ENCODE data around the gene C16orf78.

The C16orf78 gene

GRCh38 chr16:49395021-49395420 is 21.4 kb downstream of the C16orf78 start:
- H3K4me3 ChIP-seq (ENCODE audit: low read depth, low read length) = no peak overlapping the region
- peaks cover 46% of the 10 kb centered on the region for H3K27me3 ChIP-seq (ENCODE audit: insufficient read depth, low read length)
- no peaks in the 10 kb centered on the region for H3K4me1 ChIP-seq (ENCODE audit: control insufficient read depth, insufficient read depth, low read length, unreplicated experiment)
- H3K79me2 ChIP-seq (ENCODE audit: control insufficient read depth, insufficient read depth, low read length, unreplicated experiment) = no peaks in the 10 kb centered on the region
- no peak overlapping the region for H3K27ac ChIP-seq (ENCODE audit: low read depth, low read length)
- no peaks in the 10 kb centered on the region for H3K36me3 ChIP-seq (ENCODE audit: insufficient read depth, low read length)
- no peak overlapping the region for H2AFZ ChIP-seq (ENCODE audit: low read length, unreplicated experiment)

- Histone ChIP-seq H3K27ac (ENCODE audit: low read depth, low read length) (no peak overlapping the region), H3K4me3 (ENCODE audit: low read depth, low read length) (no peak overlapping the region), H3K27me3 (ENCODE audit: insufficient read depth, low read length) (peaks cover 45% of the 10 kb centered on the region), H2AFZ (ENCODE audit: low read length, unreplicated experiment) (no peak overlapping the region), H3K4me1 (ENCODE audit: control insufficient read depth, insufficient read depth, low read length, unreplicated experiment) (no peaks in the 10 kb centered on the region), H3K36me3 (ENCODE audit: insufficient read depth, low read length) (no peaks in the 10 kb centered on the region), H3K79me2 (ENCODE audit: control insufficient read depth, insufficient read depth, low read length, unreplicated experiment) (no peaks in the 10 kb centered on the region)
These were observed 22.7 kb downstream of the C16orf78 start for GRCh38 chr16:49396206-49396720.

GRCh38 chr16:49398761-49399160 is 25.2 kb downstream of the C16orf78 start:
- no peak overlapping the region for H2AFZ ChIP-seq (ENCODE audit: low read length, unreplicated experiment)
- no peaks in the 10 kb centered on the region for H3K79me2 ChIP-seq (ENCODE audit: control insufficient read depth, insufficient read depth, low read length, unreplicated experiment)
- H3K4me1 ChIP-seq (ENCODE audit: control insufficient read depth, insufficient read depth, low read length, unreplicated experiment) = no peaks in the 10 kb centered on the region
- peaks cover 34% of the 10 kb centered on the region for H3K27me3 ChIP-seq (ENCODE audit: insufficient read depth, low read length)
- no peak overlapping the region for H3K4me3 ChIP-seq (ENCODE audit: low read depth, low read length)
- H3K27ac ChIP-seq (ENCODE audit: low read depth, low read length) = no peak overlapping the region
- no peaks in the 10 kb centered on the region for H3K36me3 ChIP-seq (ENCODE audit: insufficient read depth, low read length)

GRCh38 chr16:49399594-49400364 is 26.2 kb downstream of the C16orf78 start:
- H3K4me3 ChIP-seq (ENCODE audit: low read depth, low read length) = no peak overlapping the region
- no peak overlapping the region for H2AFZ ChIP-seq (ENCODE audit: low read length, unreplicated experiment)
- no peak overlapping the region for H3K27ac ChIP-seq (ENCODE audit: low read depth, low read length)
- H3K4me1 ChIP-seq (ENCODE audit: control insufficient read depth, insufficient read depth, low read length, unreplicated experiment) = no peaks in the 10 kb centered on the region
- peaks cover 33% of the 10 kb centered on the region for H3K27me3 ChIP-seq (ENCODE audit: insufficient read depth, low read length)
- H3K79me2 ChIP-seq (ENCODE audit: control insufficient read depth, insufficient read depth, low read length, unreplicated experiment) = no peaks in the 10 kb centered on the region
- H3K36me3 ChIP-seq (ENCODE audit: insufficient read depth, low read length) = no peaks in the 10 kb centered on the region

GRCh38 chr16:49400611-49401010 is 27.0 kb downstream of the C16orf78 start:
- H3K79me2 ChIP-seq (ENCODE audit: control insufficient read depth, insufficient read depth, low read length, unreplicated experiment) = no peaks in the 10 kb centered on the region
- no peak overlapping the region for H3K27ac ChIP-seq (ENCODE audit: low read depth, low read length)
- peaks cover 27% of the 10 kb centered on the region for H3K27me3 ChIP-seq (ENCODE audit: insufficient read depth, low read length)
- no peak overlapping the region for H3K4me3 ChIP-seq (ENCODE audit: low read depth, low read length)
- no peak overlapping the region for H2AFZ ChIP-seq (ENCODE audit: low read length, unreplicated experiment)
- H3K36me3 ChIP-seq (ENCODE audit: insufficient read depth, low read length) = no peaks in the 10 kb centered on the region
- no peaks in the 10 kb centered on the region for H3K4me1 ChIP-seq (ENCODE audit: control insufficient read depth, insufficient read depth, low read length, unreplicated experiment)

GRCh38 chr16:49405123-49405522 is 31.5 kb downstream of the C16orf78 start:
- Histone ChIP-seq H2AFZ (ENCODE audit: low read length, unreplicated experiment) (no peak overlapping the region), H3K4me3 (ENCODE audit: low read depth, low read length) (no peak overlapping the region), H3K79me2 (ENCODE audit: control insufficient read depth, insufficient read depth, low read length, unreplicated experiment) (no peaks in the 10 kb centered on the region), H3K27ac (ENCODE audit: low read depth, low read length) (no peak overlapping the region), H3K36me3 (ENCODE audit: insufficient read depth, low read length) (no peaks in the 10 kb centered on the region), H3K4me1 (ENCODE audit: control insufficient read depth, insufficient read depth, low read length, unreplicated experiment) (no peaks in the 10 kb centered on the region), H3K27me3 (ENCODE audit: insufficient read depth, low read length) (peaks cover 13% of the 10 kb centered on the region; the same call in 1 of the 2 replicates)

- H3K79me2 ChIP-seq (ENCODE audit: control insufficient read depth, insufficient read depth, low read length, unreplicated experiment) = no peaks in the 10 kb centered on the region
- no peak overlapping the region for H2AFZ ChIP-seq (ENCODE audit: low read length, unreplicated experiment)
- peaks cover 10% of the 10 kb centered on the region; the same call in 1 of the 2 replicates for H3K27me3 ChIP-seq (ENCODE audit: insufficient read depth, low read length)
- H3K36me3 ChIP-seq (ENCODE audit: insufficient read depth, low read length) = no peaks in the 10 kb centered on the region
- H3K4me3 ChIP-seq (ENCODE audit: low read depth, low read length) = no peak overlapping the region
- no peak overlapping the region for H3K27ac ChIP-seq (ENCODE audit: low read depth, low read length)
- H3K4me1 ChIP-seq (ENCODE audit: control insufficient read depth, insufficient read depth, low read length, unreplicated experiment) = no peaks in the 10 kb centered on the region
These were observed 31.9 kb downstream of the C16orf78 start for GRCh38 chr16:49405530-49405929.

GRCh38 chr16:49407873-49408550 is 34.4 kb downstream of the C16orf78 start:
- Histone ChIP-seq H3K27ac (ENCODE audit: low read depth, low read length) (no peak overlapping the region), H2AFZ (ENCODE audit: low read length, unreplicated experiment) (peak overlapping the region; percentile 37), H3K36me3 (ENCODE audit: insufficient read depth, low read length) (no peaks in the 10 kb centered on the region)

GRCh38 chr16:49409121-49409520 is 35.5 kb downstream of the C16orf78 start:
- Histone ChIP-seq H3K27ac (ENCODE audit: low read depth, low read length) (no peak overlapping the region), H3K79me2 (ENCODE audit: control insufficient read depth, insufficient read depth, low read length, unreplicated experiment) (no peaks in the 10 kb centered on the region), H2AFZ (ENCODE audit: low read length, unreplicated experiment) (no peak overlapping the region), H3K36me3 (ENCODE audit: insufficient read depth, low read length) (no peaks in the 10 kb centered on the region), H3K27me3 (ENCODE audit: insufficient read depth, low read length) (0 out of 2 replicates have a peak, but pooled peaks cover 7% of the 10 kb centered on the region), H3K4me3 (ENCODE audit: low read depth, low read length) (no peak overlapping the region), H3K4me1 (ENCODE audit: control insufficient read depth, insufficient read depth, low read length, unreplicated experiment) (no peaks in the 10 kb centered on the region)

More at GRCh38 chr16:49407873-49408550, 34.4 kb downstream of the C16orf78 start:
- Histone ChIP-seq H3K4me1 (ENCODE audit: control insufficient read depth, insufficient read depth, low read length, unreplicated experiment) (no peaks in the 10 kb centered on the region), H3K79me2 (ENCODE audit: control insufficient read depth, insufficient read depth, low read length, unreplicated experiment) (no peaks in the 10 kb centered on the region), H3K27me3 (ENCODE audit: insufficient read depth, low read length) (0 out of 2 replicates have a peak, but pooled peaks cover 7% of the 10 kb centered on the region), H3K4me3 (ENCODE audit: low read depth, low read length) (no peak overlapping the region)

- no peaks in the 10 kb centered on the region for H3K4me1 ChIP-seq (ENCODE audit: control insufficient read depth, insufficient read depth, low read length, unreplicated experiment)
- no peaks in the 10 kb centered on the region for H3K79me2 ChIP-seq (ENCODE audit: control insufficient read depth, insufficient read depth, low read length, unreplicated experiment)
- 0 out of 2 replicates have a peak, but pooled peaks cover 10% of the 10 kb centered on the region for H3K27me3 ChIP-seq (ENCODE audit: insufficient read depth, low read length)
- no peak overlapping the region for H2AFZ ChIP-seq (ENCODE audit: low read length, unreplicated experiment)
- no peak overlapping the region for H3K27ac ChIP-seq (ENCODE audit: low read depth, low read length)
- no peak overlapping the region for H3K4me3 ChIP-seq (ENCODE audit: low read depth, low read length)
- H3K36me3 ChIP-seq (ENCODE audit: insufficient read depth, low read length) = no peaks in the 10 kb centered on the region
These were observed 36.6 kb downstream of the C16orf78 start for GRCh38 chr16:49410226-49410625.

Data from ACC112 (cell line).